Parathyroid adenoma (tissue), 2 donors: ENCODE measurements around the gene TMEM53.

Source experiments
- H2AFZ ChIP-seq: fragments of 300-600 bp; sonication (generic); one replicate; pipeline ENCODE4 v1.7.0; 2017; ENCODE audit warnings: antibody characterized with exemption, mild to moderate bottlenecking
- H3K27ac ChIP-seq: fragments of 300-600 bp; sonication (generic); one replicate; pipeline ENCODE4 v1.7.0; 2017
- H3K27me3 ChIP-seq: fragments of 300-600 bp; sonication (generic); one replicate; pipeline ENCODE4 v1.7.0; 2017; ENCODE audit warnings: low read length; ENCODE audit not compliant: control insufficient read depth, insufficient read depth
- H3K36me3 ChIP-seq: fragments of 300-600 bp; sonication (generic); one replicate; pipeline ENCODE4 v1.7.0; 2017; ENCODE audit warnings: low read length; ENCODE audit not compliant: control insufficient read depth, insufficient read depth
- H3K4me1 ChIP-seq: fragments of 300-600 bp; sonication (generic); one replicate; pipeline ENCODE4 v1.7.0; 2017; ENCODE audit warnings: control low read depth
- H3K4me2 ChIP-seq: fragments of 300-600 bp; sonication (generic); one replicate; pipeline ENCODE4 v1.7.0; 2017; ENCODE audit warnings: low read length
- H3K4me3 ChIP-seq: fragments of 300-600 bp; sonication (generic); one replicate; pipeline ENCODE4 v1.7.0; 2017; ENCODE audit warnings: low read depth, low read length
- H3K79me2 ChIP-seq: fragments of 300-600 bp; sonication (generic); one replicate; pipeline ENCODE4 v1.7.0; 2017; ENCODE audit warnings: control low read depth
- H3K9ac ChIP-seq: fragments of 300-600 bp; sonication (generic); one replicate; pipeline ENCODE4 v1.7.0; 2017; ENCODE audit warnings: mild to moderate bottlenecking
- H3K9me3 ChIP-seq: fragments of 300-600 bp; sonication (generic); one replicate; pipeline ENCODE4 v1.7.0; 2017; ENCODE audit warnings: low read length; ENCODE audit not compliant: control insufficient read depth
- CTCF ChIP-seq: fragments of 300-600 bp; sonication (generic); IDR thresholded peaks from one replicate; pipeline ENCODE4 v1.7.0; 2017; ENCODE audit warnings: antibody characterized with exemption, mild to moderate bottlenecking
- donor health status: primary hyperparathyroidism.

Gene TMEM53

GRCh38 chr1:44698138-44698537 lies 23.9 kb upstream of the TMEM53 start:
- no peak overlapping the region for H3K27ac ChIP-seq
- H2AFZ ChIP-seq: no peak overlapping the region
- no peak overlapping the region for H3K9ac ChIP-seq
- H3K79me2 ChIP-seq: no peaks in the 10 kb centered on the region
- H3K4me1 ChIP-seq: no peaks in the 10 kb centered on the region
- no peaks in the 10 kb centered on the region for H3K27me3 ChIP-seq
- no peak overlapping the region for H3K4me2 ChIP-seq
- H3K36me3 ChIP-seq: no peaks in the 10 kb centered on the region
- no peak for TF ChIP-seq CTCF
- no peak overlapping the region for H3K4me3 ChIP-seq
- H3K9me3 ChIP-seq: no peaks in the 10 kb centered on the region

- no peaks in the 10 kb centered on the region for H3K36me3 ChIP-seq
- no peaks in the 10 kb centered on the region for H3K27me3 ChIP-seq
- TF ChIP-seq CTCF: no peak
- no peak overlapping the region for H3K4me2 ChIP-seq
- H3K79me2 ChIP-seq: no peaks in the 10 kb centered on the region
- no peak overlapping the region for H3K4me3 ChIP-seq
- no peak overlapping the region for H2AFZ ChIP-seq
- H3K4me1 ChIP-seq: no peaks in the 10 kb centered on the region
- no peak overlapping the region for H3K27ac ChIP-seq
- no peak overlapping the region for H3K9ac ChIP-seq
- no peaks in the 10 kb centered on the region for H3K9me3 ChIP-seq
These were observed 22.6 kb upstream of the TMEM53 start for GRCh38 chr1:44696789-44697345.

- Histone ChIP-seq H2AFZ (no peak overlapping the region), H3K9me3 (no peaks in the 10 kb centered on the region), H3K27me3 (no peaks in the 10 kb centered on the region), H3K4me3 (no peak overlapping the region), H3K36me3 (no peaks in the 10 kb centered on the region), H3K79me2 (no peaks in the 10 kb centered on the region), H3K27ac (no peak overlapping the region), H3K4me1 (no peaks in the 10 kb centered on the region), H3K4me2 (no peak overlapping the region), H3K9ac (no peak overlapping the region)
- TF ChIP-seq CTCF: no peak
These were observed 21.8 kb upstream of the TMEM53 start for GRCh38 chr1:44696101-44696500.

GRCh38 chr1:44695671-44696070 lies 21.4 kb upstream of the TMEM53 start:
- no peak for TF ChIP-seq CTCF
- Histone ChIP-seq H3K9me3 (no peaks in the 10 kb centered on the region), H3K4me3 (no peak overlapping the region), H3K9ac (no peak overlapping the region), H3K4me1 (no peaks in the 10 kb centered on the region), H3K4me2 (no peak overlapping the region), H3K36me3 (no peaks in the 10 kb centered on the region), H3K27ac (no peak overlapping the region), H2AFZ (no peak overlapping the region), H3K79me2 (no peaks in the 10 kb centered on the region), H3K27me3 (no peaks in the 10 kb centered on the region)

- Histone ChIP-seq H3K4me1 (no peaks in the 10 kb centered on the region), H3K79me2 (no peaks in the 10 kb centered on the region), H3K27ac (no peak overlapping the region), H3K9me3 (no peaks in the 10 kb centered on the region), H3K9ac (no peak overlapping the region), H2AFZ (no peak overlapping the region), H3K4me3 (no peak overlapping the region), H3K4me2 (no peak overlapping the region), H3K36me3 (no peaks in the 10 kb centered on the region), H3K27me3 (no peaks in the 10 kb centered on the region)
- TF ChIP-seq CTCF: no peak
These were observed 20.7 kb upstream of the TMEM53 start for GRCh38 chr1:44694863-44695478.
